Erythroblast (primary cell): ENCODE measurements around the gene RGS7.

ENCODE experiments used
- GATA1 ChIP-seq: IDR thresholded peaks from 2 replicates; pipeline ENCODE4 v1.6.1; 2011; ENCODE audit warnings: low read depth, mild to moderate bottlenecking, control low read depth, low read length, moderate library complexity
- POLR2A ChIP-seq: IDR thresholded peaks from 2 replicates; pipeline ENCODE4 v1.6.1; 2011; ENCODE audit warnings: mild to moderate bottlenecking, low read length

- TF ChIP-seq POLR2A (no peak), GATA1 (no peak)
These were observed 479.4 kb downstream of the RGS7 start for GRCh38 chr1:240877605-240878004.
